A549 (cell line): Measurements from ENCODE around the gene PDE4D. TPM values are rescaled to one million over a fixed set of nuclear protein-coding genes. Genes with fewer than 3 reads are reported as not detected.

Experiments
- ATAC-seq, 2 experiments: fragments of 200-7000 bp in 1 of 2; fragments of >200 bp in 1 of 2; cut with Nextera tagmentation in 1 of 2; cut with Tn5 transposase in 1 of 2; 3 replicates each; pipeline versions ENCODE4 v1.8.0 to v1.9.1; 2018 to 2020; ENCODE audit warnings: mild to moderate bottlenecking in 1 of 2, moderate library complexity in 1 of 2
- CTCF ChIA-PET: fragments of 300-600 bp; sonication (Branson Sonifier 250); formaldehyde crosslinking; extraction: SDS; loops from one replicate; lab custom pipeline; 2021; ENCODE audit warnings: antibody characterized with exemption, inconsistent platforms; lab: Yijun Ruan, JAX
- POLR2A ChIA-PET: fragments of 350-600 bp; formaldehyde crosslinking; extraction: SDS; loops from one replicate; lab custom pipeline; 2021; ENCODE audit warnings: antibody characterized with exemption, inconsistent platforms; lab: Yijun Ruan, JAX
- DNase-seq, 2 experiments: peaks; one replicate each; pipeline versions ENCODE4 v3.0.0 to v3.0.0-alpha.2; 2011 to 2016; ENCODE audit warnings: low read depth in 1 of 2, low spot score in 1 of 2
- FAIRE-seq: peaks from 2 replicates; lab custom pipeline; 2011; peaks lifted over from hg19 to GRCh38; lab: Jason Lieb, UNC
- H3K27ac ChIP-seq, 2 experiments: fragments of >200 bp; sonication (Bioruptor Twin); formaldehyde crosslinking; 3 replicates each; pipeline ENCODE4 v1.5.1; 2016 to 2017
- H3K4me1 ChIP-seq: fragments of >200 bp; sonication (Bioruptor Twin); formaldehyde crosslinking; 3 replicates; pipeline ENCODE4 v1.6.1; 2016
- H3K4me2 ChIP-seq: fragments of >200 bp; sonication (Bioruptor Twin); formaldehyde crosslinking; 3 replicates; pipeline ENCODE4 v1.6.1; 2016
- H3K4me3 ChIP-seq: fragments of >200 bp; sonication (Bioruptor Twin); formaldehyde crosslinking; 3 replicates; pipeline ENCODE4 v1.5.1; 2016
- H3K9me3 ChIP-seq: fragments of >200 bp; sonication (Bioruptor Twin); formaldehyde crosslinking; 3 replicates; pipeline ENCODE4 v1.6.1; 2016
- CEBPB ChIP-seq, 2 experiments: fragments of >200 bp in 1 of 2; sonication (Bioruptor Twin) in 1 of 2; formaldehyde crosslinking in 1 of 2; IDR thresholded peaks; 2 replicates each; pipeline ENCODE4 v1.6.1; 2012 to 2016
- CHD2 ChIP-seq: fragments of 150-350 bp; IDR thresholded peaks from 2 replicates; pipeline ENCODE4 v1.6.1; 2014; ENCODE audit warnings: low read length; ENCODE audit not compliant: partially characterized antibody
- CHD4 ChIP-seq: fragments of 200-600 bp; sonication (generic); IDR thresholded peaks from 2 replicates; pipeline ENCODE4 v1.6.1; 2016; ENCODE audit warnings: antibody characterized with exemption, mild to moderate bottlenecking, borderline replicate concordance
- EHMT2 ChIP-seq: fragments of 200-600 bp; sonication (generic); IDR thresholded peaks from 2 replicates; pipeline ENCODE4 v1.6.1; 2016; ENCODE audit warnings: antibody characterized with exemption, low read depth, mild to moderate bottlenecking, moderate library complexity
- FOSB ChIP-seq: fragments of 250-450 bp; sonication (Bioruptor Pico); IDR thresholded peaks from 2 replicates; pipeline ENCODE4 v1.5.0; 2020; ENCODE audit warnings: mild to moderate bottlenecking, moderate library complexity
- FOSL2 ChIP-seq, 2 experiments: fragments of 450-650 bp in 1 of 2; fragments of >200 bp in 1 of 2; sonication (Bioruptor Twin) in 1 of 2; formaldehyde crosslinking; IDR thresholded peaks; 2 replicates each; pipeline versions ENCODE4 v1.5.0 to v1.6.1; 2016 to 2020; ENCODE audit warnings: mild to moderate bottlenecking in 1 of 2, moderate library complexity in 1 of 2
- FOXS1 ChIP-seq: fragments of 250-450 bp; sonication (Bioruptor Pico); IDR thresholded peaks from 2 replicates; pipeline ENCODE4 v1.5.0; 2020; ENCODE audit warnings: mild to moderate bottlenecking, moderate library complexity
- GATA3 ChIP-seq: IDR thresholded peaks from 2 replicates; pipeline ENCODE4 v1.6.1; 2012; ENCODE audit warnings: borderline replicate concordance
- HEYL ChIP-seq: fragments of 250-450 bp; sonication (Bioruptor Pico); IDR thresholded peaks from 2 replicates; pipeline ENCODE4 v1.8.0; 2021; ENCODE audit warnings: mild to moderate bottlenecking, moderate library complexity
- HOXB13 ChIP-seq: fragments of 250-450 bp; sonication (Bioruptor Pico); IDR thresholded peaks from 2 replicates; pipeline ENCODE4 v1.5.0; 2020; ENCODE audit warnings: low read depth, mild to moderate bottlenecking, moderate library complexity
- HOXB5 ChIP-seq: fragments of 250-450 bp; sonication (Bioruptor Pico); IDR thresholded peaks from 2 replicates; pipeline ENCODE4 v1.5.0; 2020; ENCODE audit warnings: mild to moderate bottlenecking, moderate library complexity
- JUN ChIP-seq, 2 experiments: fragments of >200 bp; sonication (Bioruptor Twin); formaldehyde crosslinking; IDR thresholded peaks; 2 replicates in 1 of 2; 3 replicates in 1 of 2; pipeline ENCODE4 v1.6.1; 2016 to 2017
- KDM5A ChIP-seq: fragments of 200-600 bp; sonication (generic); IDR thresholded peaks from 2 replicates; pipeline ENCODE4 v1.6.1; 2016; ENCODE audit warnings: antibody characterized with exemption, mild to moderate bottlenecking
- MAZ ChIP-seq: fragments of 150-350 bp; IDR thresholded peaks from 2 replicates; pipeline ENCODE4 v1.6.1; 2014; ENCODE audit warnings: antibody characterized with exemption, low read depth, low read length, borderline replicate concordance
- MYC ChIP-seq: IDR thresholded peaks from 2 replicates; pipeline ENCODE4 v1.6.1; 2012; ENCODE audit warnings: mild to moderate bottlenecking, inconsistent platforms, low read length, improper control_type of control experiment, borderline replicate concordance
- NPAS2 ChIP-seq: fragments of 250-450 bp; sonication (Bioruptor Pico); IDR thresholded peaks from 2 replicates; pipeline ENCODE4 v1.8.0; 2022; ENCODE audit warnings: mild to moderate bottlenecking, moderate library complexity, borderline replicate concordance
- NR3C1 ChIP-seq: fragments of >200 bp; sonication (Bioruptor Twin); formaldehyde crosslinking; IDR thresholded peaks from 3 replicates; pipeline ENCODE4 v1.6.1; 2017
- PHF8 ChIP-seq: fragments of 200-600 bp; sonication (generic); IDR thresholded peaks from 2 replicates; pipeline ENCODE4 v1.6.1; 2016; ENCODE audit warnings: low read depth, mild to moderate bottlenecking, antibody characterized with exemption, moderate library complexity, borderline replicate concordance
- POLR2A ChIP-seq: IDR thresholded peaks from 2 replicates; pipeline ENCODE4 v1.6.1; 2012; ENCODE audit warnings: mild to moderate bottlenecking, low read length
- POLR2AphosphoS2 ChIP-seq: conservative IDR thresholded peaks from 2 replicates; pipeline ENCODE4 v1.6.1; 2012; ENCODE audit warnings: low read length, improper control_type of control experiment, inconsistent platforms
- RAD21 ChIP-seq, 2 experiments: fragments of >200 bp in 1 of 2; sonication (Bioruptor Twin) in 1 of 2; formaldehyde crosslinking in 1 of 2; IDR thresholded peaks in 1 of 2; conservative IDR thresholded peaks in 1 of 2; 2 replicates in 1 of 2; 3 replicates in 1 of 2; pipeline ENCODE4 v1.6.1; 2012 to 2018; ENCODE audit warnings: inconsistent platforms in 1 of 2
- RARB ChIP-seq: fragments of 250-450 bp; sonication (Bioruptor Pico); IDR thresholded peaks from 2 replicates; pipeline ENCODE4 v1.8.0; 2021; ENCODE audit warnings: mild to moderate bottlenecking, moderate library complexity
- RCOR1 ChIP-seq: fragments of 150-350 bp; IDR thresholded peaks from 2 replicates; pipeline ENCODE4 v1.6.1; 2014; ENCODE audit warnings: antibody characterized with exemption, low read length, low read depth
- RFX5 ChIP-seq: fragments of 450-650 bp; IDR thresholded peaks from 2 replicates; pipeline ENCODE4 v1.7.1; 2014; ENCODE audit warnings: antibody characterized with exemption, mild to moderate bottlenecking, moderate library complexity
- RNF2 ChIP-seq: fragments of 200-600 bp; sonication (generic); IDR thresholded peaks from 2 replicates; pipeline ENCODE4 v1.6.1; 2016; ENCODE audit warnings: low read depth, mild to moderate bottlenecking, antibody characterized with exemption, moderate library complexity, borderline replicate concordance
- SMC3 ChIP-seq: fragments of >200 bp; sonication (Bioruptor Twin); formaldehyde crosslinking; IDR thresholded peaks from 3 replicates; pipeline ENCODE4 v1.6.1; 2018; ENCODE audit warnings: inconsistent platforms
- TP53 ChIP-seq: fragments of 250-450 bp; sonication (Bioruptor Pico); IDR thresholded peaks from 2 replicates; pipeline ENCODE4 v1.5.0; 2021; ENCODE audit warnings: mild to moderate bottlenecking, moderate library complexity
- ZC3H11A ChIP-seq: fragments of 450-650 bp; IDR thresholded peaks from 2 replicates; pipeline ENCODE4 v1.6.1; 2014; ENCODE audit warnings: antibody characterized with exemption, mild to moderate bottlenecking
- ZFP36 ChIP-seq: fragments of 450-650 bp; IDR thresholded peaks from 2 replicates; pipeline ENCODE4 v1.6.1; 2014; ENCODE audit warnings: borderline replicate concordance; ENCODE audit not compliant: partially characterized antibody
- ZNF302 ChIP-seq: fragments of 250-450 bp; sonication (Bioruptor Pico); IDR thresholded peaks from 2 replicates; pipeline ENCODE4 v1.9.0; 2021; ENCODE audit warnings: inconsistent platforms, mild to moderate bottlenecking, moderate library complexity
- ZSCAN20 ChIP-seq: fragments of 250-450 bp; sonication (Bioruptor Pico); IDR thresholded peaks from 2 replicates; pipeline ENCODE4 v1.8.0; 2022; ENCODE audit warnings: mild to moderate bottlenecking, moderate library complexity
- WGBS: methylation state at CpG from one replicate; pipeline ENCODE4 v1.1.6; 2017; ENCODE audit errors: missing lambda C conversion rate; 5-methylcytosine and 5-hydroxymethylcytosine counted together
- polyA plus RNA-seq, 4 experiments: library from polyadenylated mRNA; depleted of rRNA in 3 of 4; stranded (reverse); fragments of >200 nt; fragmentation: RNase III in 1 of 4; extraction: RNeasy Plus Mini Kit Qiagen cat#74134 plus additional on column Dnase treatment in 1 of 4; gene quantifications; 2 replicates in 3 of 4; 3 replicates in 1 of 4; pipeline ENCODE4 v1.2.3, GENCODE V29; 2011 to 2017
- TF ChIP-seq, protein P1 (sequence below): IDR thresholded peaks from 2 replicates; pipeline ENCODE4 v1.6.1; 2012
- TF ChIP-seq, protein P2 (sequence below): fragments of >200 bp; sonication (Bioruptor Twin); formaldehyde crosslinking; IDR thresholded peaks from 3 replicates; pipeline ENCODE4 v1.6.1; 2016
- TF ChIP-seq, protein P3 (sequence below): fragments of 250-450 bp; sonication (Bioruptor Pico); IDR thresholded peaks from 2 replicates; pipeline ENCODE4 v1.5.0; 2021; ENCODE audit warnings: mild to moderate bottlenecking, moderate library complexity, borderline replicate concordance
- TF ChIP-seq, protein P4 (sequence below): fragments of 150-350 bp; IDR thresholded peaks from 2 replicates; pipeline ENCODE4 v1.6.1; 2014; ENCODE audit warnings: low read depth, mild to moderate bottlenecking, low read length
- TF ChIP-seq, protein P5 (sequence below): fragments of >200 bp; sonication (Bioruptor Twin); formaldehyde crosslinking; IDR thresholded peaks from 2 replicates; pipeline ENCODE4 v1.6.1; 2016
- TF ChIP-seq, protein P6 (sequence below): IDR thresholded peaks from 2 replicates; pipeline ENCODE4 v1.6.1; 2012

The PDE4D gene
- polyA plus RNA-seq, 2 of the 4 experiments (the other 2 are of a cell fraction) = 74.0 to 213 TPM

DNA sequence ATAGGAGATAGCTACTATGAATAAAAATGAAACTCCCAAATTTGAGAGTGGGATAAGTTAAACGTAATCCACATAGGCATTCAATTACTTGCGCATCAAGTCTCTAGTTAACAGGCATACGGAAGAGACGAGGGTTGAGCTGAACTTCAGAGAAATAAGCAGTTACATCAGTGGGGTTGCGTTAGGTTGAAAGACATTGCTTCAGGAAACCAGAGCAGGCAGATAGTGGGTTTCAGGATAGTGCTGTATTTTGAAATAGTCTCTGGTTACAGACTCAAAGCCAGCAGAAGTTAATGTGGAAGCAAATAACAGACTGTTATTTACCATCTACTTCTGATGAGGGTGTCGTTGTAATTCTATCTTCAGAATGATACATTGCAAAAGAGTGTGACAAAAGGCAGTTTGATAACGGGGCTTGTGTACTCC, 533.4 kb downstream of the PDE4D start:
- Histone ChIP-seq H3K4me3 (peak overlapping the region; percentile 9; the same call in 2 of the 3 replicates), H3K4me2 (peak overlapping the region; percentile 76), H3K27ac (peak overlapping the region; percentile 86 to 94), H3K9me3 (no peaks in the 10 kb centered on the region), H3K4me1 (peaks cover 95% of the 10 kb centered on the region)
- ChIA-PET POLR2A (no interaction called here), CTCF (interaction anchor here (0.7 to 4.9 kb wide), 5 partner anchors 8 to 176 kb away, joined by 3 to 27 read pairs (median 5); no protein-coding TSS in a partner anchor)
- WGBS = 6% methylated on average over 7 of the region's 7 CpGs
- DNase-seq (peak in 1 of 2 experiments; percentile 84), ATAC-seq (peak in 1 of 2 experiments; percentile 2; a peak in 2 of 6 replicates), FAIRE-seq (no peak)
- TF ChIP-seq EHMT2 (no peak), GATA3 (peak; percentile 58), NR3C1 (no peak), RCOR1 (no peak), JUN (IDR thresholded peaks at IDR 0.05) (peak; percentile 66 to 72; a peak in 3 of 5 replicates), RAD21 (conservative IDR thresholded peaks at IDR 0.05 in 1 of 2, IDR thresholded peaks at IDR 0.05 in 1 of 2) (no peak; a peak in 1 of 5 replicates), FOSB (CRISPR knock-in tag) (no peak), PHF8 (no peak), KDM5A (no peak), CHD4 (no peak), ZSCAN20 (CRISPR knock-in tag) (no peak), CHD2 (no peak), MAZ (no peak), HOXB13 (CRISPR knock-in tag) (peak; percentile 73; the same call in 1 of the 2 replicates), MYC (no peak), RNF2 (no peak), TP53 (no peak), ZNF302 (CRISPR knock-in tag) (no peak), HOXB5 (CRISPR knock-in tag) (0 out of 2 replicates have a peak, but pooled peaks have one; percentile 29), FOSL2 (IDR thresholded peaks at IDR 0.05) (no peak), FOSL2 (CRISPR knock-in tag; IDR thresholded peaks at IDR 0.05) (no peak), RARB (CRISPR knock-in tag) (no peak; the same call in 1 of the 2 replicates), FOXS1 (CRISPR knock-in tag) (no peak), CEBPB (IDR thresholded peaks at IDR 0.05) (peak; percentile 73 to 89), HEYL (CRISPR knock-in tag) (no peak), POLR2A (no peak), POLR2AphosphoS2 (no peak), NPAS2 (CRISPR knock-in tag) (no peak), ZFP36 (no peak), RFX5 (no peak), ZC3H11A (no peak), SMC3 (peak; percentile 29; the same call in 1 of the 3 replicates)
- TF ChIP-seq, protein P1, sequence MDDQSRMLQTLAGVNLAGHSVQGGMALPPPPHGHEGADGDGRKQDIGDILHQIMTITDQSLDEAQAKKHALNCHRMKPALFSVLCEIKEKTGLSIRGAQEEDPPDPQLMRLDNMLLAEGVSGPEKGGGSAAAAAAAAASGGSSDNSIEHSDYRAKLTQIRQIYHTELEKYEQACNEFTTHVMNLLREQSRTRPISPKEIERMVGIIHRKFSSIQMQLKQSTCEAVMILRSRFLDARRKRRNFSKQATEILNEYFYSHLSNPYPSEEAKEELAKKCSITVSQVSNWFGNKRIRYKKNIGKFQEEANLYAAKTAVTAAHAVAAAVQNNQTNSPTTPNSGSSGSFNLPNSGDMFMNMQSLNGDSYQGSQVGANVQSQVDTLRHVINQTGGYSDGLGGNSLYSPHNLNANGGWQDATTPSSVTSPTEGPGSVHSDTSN = no peak
- TF ChIP-seq, protein P2, sequence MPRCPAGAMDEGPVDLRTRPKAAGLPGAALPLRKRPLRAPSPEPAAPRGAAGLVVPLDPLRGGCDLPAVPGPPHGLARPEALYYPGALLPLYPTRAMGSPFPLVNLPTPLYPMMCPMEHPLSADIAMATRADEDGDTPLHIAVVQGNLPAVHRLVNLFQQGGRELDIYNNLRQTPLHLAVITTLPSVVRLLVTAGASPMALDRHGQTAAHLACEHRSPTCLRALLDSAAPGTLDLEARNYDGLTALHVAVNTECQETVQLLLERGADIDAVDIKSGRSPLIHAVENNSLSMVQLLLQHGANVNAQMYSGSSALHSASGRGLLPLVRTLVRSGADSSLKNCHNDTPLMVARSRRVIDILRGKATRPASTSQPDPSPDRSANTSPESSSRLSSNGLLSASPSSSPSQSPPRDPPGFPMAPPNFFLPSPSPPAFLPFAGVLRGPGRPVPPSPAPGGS = peak; percentile 43; the same call in 1 of the 3 replicates
- TF ChIP-seq, protein P3, sequence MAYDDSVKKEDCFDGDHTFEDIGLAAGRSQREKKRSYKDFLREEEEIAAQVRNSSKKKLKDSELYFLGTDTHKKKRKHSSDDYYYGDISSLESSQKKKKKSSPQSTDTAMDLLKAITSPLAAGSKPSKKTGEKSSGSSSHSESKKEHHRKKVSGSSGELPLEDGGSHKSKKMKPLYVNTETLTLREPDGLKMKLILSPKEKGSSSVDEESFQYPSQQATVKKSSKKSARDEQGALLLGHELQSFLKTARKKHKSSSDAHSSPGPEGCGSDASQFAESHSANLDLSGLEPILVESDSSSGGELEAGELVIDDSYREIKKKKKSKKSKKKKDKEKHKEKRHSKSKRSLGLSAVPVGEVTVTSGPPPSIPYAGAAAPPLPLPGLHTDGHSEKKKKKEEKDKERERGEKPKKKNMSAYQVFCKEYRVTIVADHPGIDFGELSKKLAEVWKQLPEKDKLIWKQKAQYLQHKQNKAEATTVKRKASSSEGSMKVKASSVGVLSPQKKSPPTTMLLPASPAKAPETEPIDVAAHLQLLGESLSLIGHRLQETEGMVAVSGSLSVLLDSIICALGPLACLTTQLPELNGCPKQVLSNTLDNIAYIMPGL (CRISPR knock-in tag) = no peak
- TF ChIP-seq, protein P4, sequence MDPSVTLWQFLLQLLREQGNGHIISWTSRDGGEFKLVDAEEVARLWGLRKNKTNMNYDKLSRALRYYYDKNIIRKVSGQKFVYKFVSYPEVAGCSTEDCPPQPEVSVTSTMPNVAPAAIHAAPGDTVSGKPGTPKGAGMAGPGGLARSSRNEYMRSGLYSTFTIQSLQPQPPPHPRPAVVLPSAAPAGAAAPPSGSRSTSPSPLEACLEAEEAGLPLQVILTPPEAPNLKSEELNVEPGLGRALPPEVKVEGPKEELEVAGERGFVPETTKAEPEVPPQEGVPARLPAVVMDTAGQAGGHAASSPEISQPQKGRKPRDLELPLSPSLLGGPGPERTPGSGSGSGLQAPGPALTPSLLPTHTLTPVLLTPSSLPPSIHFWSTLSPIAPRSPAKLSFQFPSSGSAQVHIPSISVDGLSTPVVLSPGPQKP = no peak
- TF ChIP-seq, protein P5, sequence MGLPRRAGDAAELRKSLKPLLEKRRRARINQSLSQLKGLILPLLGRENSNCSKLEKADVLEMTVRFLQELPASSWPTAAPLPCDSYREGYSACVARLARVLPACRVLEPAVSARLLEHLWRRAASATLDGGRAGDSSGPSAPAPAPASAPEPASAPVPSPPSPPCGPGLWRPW = peak; percentile 42; the same call in 1 of the 2 replicates
- TF ChIP-seq, protein P6, sequence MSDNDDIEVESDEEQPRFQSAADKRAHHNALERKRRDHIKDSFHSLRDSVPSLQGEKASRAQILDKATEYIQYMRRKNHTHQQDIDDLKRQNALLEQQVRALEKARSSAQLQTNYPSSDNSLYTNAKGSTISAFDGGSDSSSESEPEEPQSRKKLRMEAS = no peak
